Fibroblast of the conjunctiva (primary cell): Measurements from ENCODE around the gene GET3.

Source experiments
- DNase-seq: peaks from one replicate; pipeline ENCODE4 v3.0.0-alpha.2; 2010; ENCODE audit warnings: low read depth

The GET3 gene

GRCh38 chr19:12779162-12779993 is 42.1 kb downstream of the GET3 start:
- peak; percentile 84 for DNase-seq

- DNase-seq = no peak
Observed at GRCh38 chr19:12782174-12782423, 44.8 kb downstream of the GET3 start.

- no peak for DNase-seq
Observed at GRCh38 chr19:12782424-12783290, 45.4 kb downstream of the GET3 start.

GRCh38 chr19:12783291-12783848 is 46.1 kb downstream of the GET3 start:
- DNase-seq = no peak

- no peak for DNase-seq
Observed at GRCh38 chr19:12783849-12784393, 46.6 kb downstream of the GET3 start.

- DNase-seq = no peak
Observed at GRCh38 chr19:12784394-12784870, 47.1 kb downstream of the GET3 start.

- DNase-seq = no peak
Observed at GRCh38 chr19:12784871-12785430, 47.7 kb downstream of the GET3 start.

- no peak for DNase-seq
Observed at GRCh38 chr19:12785431-12786031, 48.2 kb downstream of the GET3 start.

- DNase-seq = no peak
Observed at GRCh38 chr19:12786141-12786870, 49.0 kb downstream of the GET3 start.

- DNase-seq = no peak
Observed at GRCh38 chr19:12786952-12787351, 49.7 kb downstream of the GET3 start.

GRCh38 chr19:12787458-12787857 is 50.2 kb downstream of the GET3 start:
- DNase-seq = no peak

- no peak for DNase-seq
Observed at GRCh38 chr19:12788042-12788681, 50.9 kb downstream of the GET3 start.

- DNase-seq = peak; percentile 52
Observed at GRCh38 chr19:12788682-12789097, 51.4 kb downstream of the GET3 start.

- DNase-seq = no peak
Observed at GRCh38 chr19:12789098-12789903, 52.0 kb downstream of the GET3 start.

GRCh38 chr19:12789904-12790619 is 52.8 kb downstream of the GET3 start:
- DNase-seq = peak; percentile 93

GRCh38 chr19:12790628-12791344 is 53.5 kb downstream of the GET3 start:
- no peak for DNase-seq

- DNase-seq = peak; percentile 96
Observed at GRCh38 chr19:12791345-12792050, 54.2 kb downstream of the GET3 start, which contains the start of gene JUNB. Gene JUNB (plus strand): TSS chr19:12791486. CDS start chr19:12791772, 286 bp downstream.
